Gastroesophageal sphincter (tissue), 3 donors: Measurements from ENCODE around the gene PLD5.

Experiments used
- CTCF ChIP-seq, 4 experiments: fragments of 200-600 bp in 2 of 4; fragments of 450-650 bp in 2 of 4; sonication (generic) in 1 of 4; IDR thresholded peaks; one replicate each; pipeline ENCODE4 v1.5.1; 2017 to 2019; ENCODE audit warnings: antibody characterized with exemption in 4 of 4, mild to moderate bottlenecking in 2 of 4, moderate library complexity in 2 of 4
- EP300 ChIP-seq: sonication (generic); formaldehyde crosslinking; IDR thresholded peaks from one replicate; pipeline ENCODE4 v1.6.1; 2017; ENCODE audit warnings: antibody characterized with exemption, mild to moderate bottlenecking
- POLR2A ChIP-seq, 2 donors: fragments of 450-650 bp; IDR thresholded peaks; one replicate each; pipeline ENCODE4 v1.6.1; 2017; ENCODE audit warnings: antibody characterized with exemption in 2 of 2, mild to moderate bottlenecking in 2 of 2, moderate library complexity in 1 of 2
- POLR2AphosphoS5 ChIP-seq: sonication (generic); formaldehyde crosslinking; IDR thresholded peaks from one replicate; pipeline ENCODE4 v1.6.1; 2017; ENCODE audit warnings: antibody characterized with exemption

GRCh38 chr1:242199776-242200458 lies 324.6 kb downstream of the PLD5 start:
- TF ChIP-seq CTCF (IDR thresholded peaks at IDR 0.05) (no peak), POLR2A (IDR thresholded peaks at IDR 0.05) (no peak), POLR2AphosphoS5 (no peak), EP300 (no peak)
